GM13977 (cell line): ENCODE measurements around the gene MAN1C1.

Experiments
- DNase-seq: peaks from one replicate; pipeline ENCODE4 v3.0.0; 2012; ENCODE audit warnings: low spot score
- in situ Hi-C: fragments of 300-500 bp; cut with MboI; formaldehyde crosslinking; loops from one replicate; pipeline ENCODE4 v1.12.0; 2022; ENCODE audit warnings: low sequenced_read_pairs, low pct_unique_long_range_greater_than_20kb, mixed read lengths, inconsistent platforms; ENCODE audit not compliant: unreplicated experiment
- TF ChIP-seq, protein P1 (sequence below): IDR thresholded peaks from 2 replicates; pipeline ENCODE4 v1.5.1; 2012; ENCODE audit warnings: mild to moderate bottlenecking, control low read depth; ENCODE audit not compliant: insufficient read depth; ENCODE audit errors: extremely low read depth, missing control alignments

MAN1C1 gene

DNA sequence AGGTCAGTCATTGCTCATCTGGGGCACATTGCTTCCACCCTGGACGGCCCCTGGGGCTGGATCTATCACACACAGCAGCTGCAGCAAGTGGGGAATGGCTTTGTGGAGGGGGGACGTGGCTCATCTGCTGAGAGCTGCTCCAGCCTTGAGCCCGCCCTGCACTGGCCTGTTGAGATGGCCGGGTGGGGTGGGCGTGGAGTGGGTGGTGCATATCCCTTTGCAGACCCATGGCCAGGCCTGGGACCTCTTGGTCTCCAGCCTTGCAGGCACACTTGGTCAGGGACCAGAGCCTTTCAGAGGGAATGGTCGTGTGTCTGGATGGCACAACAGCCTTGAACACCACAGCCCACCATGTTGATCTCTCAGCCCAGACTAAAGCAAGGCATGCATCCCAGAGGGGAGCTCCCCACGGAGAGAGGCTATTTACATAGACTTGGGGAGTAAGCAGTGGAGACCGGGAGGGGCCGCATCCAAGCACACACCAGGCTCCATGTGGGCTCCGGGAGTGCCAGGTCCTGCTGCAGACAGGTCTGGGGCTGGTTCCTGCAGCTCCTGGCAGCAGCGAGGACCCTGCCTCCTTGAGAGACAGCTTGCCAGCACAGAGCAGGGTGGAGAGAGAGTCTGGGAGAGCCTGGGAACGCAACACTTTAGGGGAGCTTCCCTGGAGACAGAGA lies 130.6 kb downstream of the MAN1C1 start:
- in situ Hi-C loops = no loop called here
- no peak for DNase-seq
- TF ChIP-seq, protein P1, sequence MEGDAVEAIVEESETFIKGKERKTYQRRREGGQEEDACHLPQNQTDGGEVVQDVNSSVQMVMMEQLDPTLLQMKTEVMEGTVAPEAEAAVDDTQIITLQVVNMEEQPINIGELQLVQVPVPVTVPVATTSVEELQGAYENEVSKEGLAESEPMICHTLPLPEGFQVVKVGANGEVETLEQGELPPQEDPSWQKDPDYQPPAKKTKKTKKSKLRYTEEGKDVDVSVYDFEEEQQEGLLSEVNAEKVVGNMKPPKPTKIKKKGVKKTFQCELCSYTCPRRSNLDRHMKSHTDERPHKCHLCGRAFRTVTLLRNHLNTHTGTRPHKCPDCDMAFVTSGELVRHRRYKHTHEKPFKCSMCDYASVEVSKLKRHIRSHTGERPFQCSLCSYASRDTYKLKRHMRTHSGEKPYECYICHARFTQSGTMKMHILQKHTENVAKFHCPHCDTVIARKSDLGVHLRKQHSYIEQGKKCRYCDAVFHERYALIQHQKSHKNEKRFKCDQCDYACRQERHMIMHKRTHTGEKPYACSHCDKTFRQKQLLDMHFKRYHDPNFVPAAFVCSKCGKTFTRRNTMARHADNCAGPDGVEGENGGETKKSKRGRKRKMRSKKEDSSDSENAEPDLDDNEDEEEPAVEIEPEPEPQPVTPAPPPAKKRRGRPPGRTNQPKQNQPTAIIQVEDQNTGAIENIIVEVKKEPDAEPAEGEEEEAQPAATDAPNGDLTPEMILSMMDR = no peak

DNA sequence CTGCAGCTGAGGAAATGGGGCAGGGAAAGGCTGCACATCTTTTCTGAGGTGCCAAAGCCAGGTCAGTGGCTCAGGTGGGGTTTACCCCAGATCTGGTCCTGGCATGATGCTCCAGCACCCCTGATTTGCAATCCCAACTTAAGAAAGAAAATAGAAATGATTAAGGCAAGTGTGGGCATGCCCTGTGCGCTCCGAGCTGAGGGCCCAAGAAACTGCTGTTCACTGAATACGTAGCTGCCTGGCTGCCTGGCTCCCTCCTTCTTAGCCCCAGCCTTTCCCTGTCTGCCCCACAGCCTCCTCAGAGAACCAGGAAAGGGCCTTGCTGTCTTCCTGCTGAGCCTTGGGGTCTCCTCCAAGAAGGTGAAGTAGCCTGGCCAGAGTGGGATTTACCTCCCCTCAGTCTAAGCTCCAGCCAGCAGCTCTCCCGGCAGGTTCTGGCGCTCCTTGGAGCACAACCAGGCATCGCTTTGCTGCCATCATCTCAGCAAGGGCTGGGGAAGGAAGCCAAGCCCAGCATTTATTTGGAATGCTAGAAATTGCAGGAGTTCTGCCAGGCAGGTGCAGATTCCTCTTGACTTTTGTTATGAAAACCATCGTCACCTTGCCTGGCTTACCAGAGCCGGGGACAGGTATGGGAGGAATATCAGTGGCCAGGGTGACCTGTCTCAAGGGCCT lies 132.1 kb downstream of the MAN1C1 start:
- DNase-seq = no peak
- in situ Hi-C loops = no loop called here
- TF ChIP-seq, protein P1 = no peak

DNA sequence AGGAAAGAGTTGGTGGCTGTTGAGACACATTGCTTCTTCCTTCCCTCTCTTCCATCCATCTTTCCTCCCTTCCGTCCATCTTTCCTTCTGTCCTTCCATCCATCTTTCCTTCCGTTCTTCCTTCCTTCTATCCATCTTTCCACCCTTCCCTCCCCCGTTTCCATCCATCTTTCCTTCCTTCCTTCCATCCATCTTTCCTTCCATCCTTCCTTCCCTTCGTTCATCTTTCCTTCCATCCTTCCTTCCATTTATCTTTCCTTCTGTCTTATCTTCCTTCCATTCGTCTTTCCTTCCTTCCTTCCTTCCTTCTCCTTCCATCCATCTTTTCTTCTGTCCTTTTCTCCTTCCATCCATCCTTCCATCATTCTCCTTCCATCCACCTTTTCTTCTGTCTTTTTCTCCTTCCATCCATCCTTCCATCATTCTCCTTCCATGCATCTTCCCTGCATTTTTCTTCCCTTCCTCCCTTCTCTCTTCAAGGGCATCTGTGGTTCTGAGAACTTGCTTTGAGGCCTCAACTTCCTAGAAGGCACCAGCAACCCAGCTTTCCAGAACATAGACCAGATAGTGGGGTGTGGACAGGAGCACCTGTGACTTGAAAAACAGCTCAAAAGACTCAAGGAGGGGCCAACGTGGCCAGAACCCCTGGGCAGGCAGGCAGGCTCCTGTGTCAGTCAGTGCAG lies 134.5 kb downstream of the MAN1C1 start:
- in situ Hi-C loops = no loop called here
- TF ChIP-seq, protein P1 = no peak
- DNase-seq = no peak

DNA sequence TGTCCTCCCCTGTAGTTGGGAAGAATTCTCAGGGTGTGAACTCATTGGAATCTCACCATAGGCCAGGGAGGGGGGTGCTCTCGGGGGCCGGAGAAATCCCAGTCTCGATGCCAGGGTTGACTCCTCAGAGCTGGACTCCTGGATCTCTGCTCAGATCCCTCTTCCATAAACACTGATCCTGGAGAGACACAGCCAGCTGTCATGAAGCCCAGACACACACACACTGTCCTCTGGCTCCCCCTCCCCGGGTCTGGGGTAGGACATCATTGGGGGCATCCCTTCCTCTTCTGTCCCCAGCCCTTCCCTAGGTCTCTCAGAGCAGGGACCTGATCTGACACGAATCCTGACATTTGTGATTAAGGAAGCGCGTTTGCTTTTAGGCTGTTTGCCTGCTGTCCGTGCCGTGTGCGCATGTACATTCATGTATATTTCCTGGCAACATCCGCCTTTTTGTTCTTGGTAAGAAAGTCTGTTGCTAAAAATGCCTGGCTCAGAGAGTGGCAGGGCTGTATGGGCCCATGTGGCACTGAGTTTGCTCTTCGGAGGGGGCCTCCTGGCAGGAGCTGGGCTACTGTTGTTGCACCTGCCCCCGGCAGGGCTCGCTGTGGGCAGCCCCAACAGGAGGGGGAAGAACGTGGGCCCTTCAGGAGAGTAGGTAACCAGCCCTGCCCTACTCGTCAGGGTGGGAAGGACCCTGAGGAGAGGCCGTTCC lies 138.0 kb downstream of the MAN1C1 start:
- TF ChIP-seq, protein P1 = peak; percentile 34
- DNase-seq = no peak
- in situ Hi-C loops = no loop called here

DNA sequence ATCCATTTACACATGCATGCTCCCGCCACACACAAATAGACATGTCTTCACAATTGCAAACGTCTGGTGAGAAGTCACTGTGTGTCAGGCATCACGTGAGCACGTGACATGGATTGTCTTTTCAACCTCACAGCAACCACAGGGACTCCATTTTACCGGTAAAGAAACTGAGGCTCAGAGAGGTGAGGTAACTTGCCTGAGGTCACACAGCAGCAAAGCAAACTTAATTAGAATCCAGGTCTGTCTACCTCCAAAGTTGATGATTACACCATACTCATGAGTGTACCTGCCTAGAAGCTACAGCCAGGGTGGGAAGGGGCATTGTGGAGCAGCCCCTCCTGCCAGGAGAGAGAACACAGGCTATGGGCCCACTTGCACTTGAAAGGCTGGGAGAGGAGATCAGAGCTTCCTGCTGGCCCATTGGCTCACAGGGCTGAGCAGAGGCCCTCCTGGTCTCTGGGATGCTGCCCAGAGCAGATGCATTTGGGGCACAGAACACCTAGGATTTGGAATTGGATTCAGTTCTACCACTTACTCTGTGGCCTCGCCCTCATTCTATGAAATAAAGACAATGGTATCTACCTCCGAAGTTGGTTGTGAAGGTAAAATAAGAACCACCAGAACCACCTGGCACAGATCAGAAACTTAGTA lies 139.0 kb downstream of the MAN1C1 start:
- no peak for DNase-seq
- in situ Hi-C loops = no loop called here
- TF ChIP-seq, protein P1 = no peak

DNA sequence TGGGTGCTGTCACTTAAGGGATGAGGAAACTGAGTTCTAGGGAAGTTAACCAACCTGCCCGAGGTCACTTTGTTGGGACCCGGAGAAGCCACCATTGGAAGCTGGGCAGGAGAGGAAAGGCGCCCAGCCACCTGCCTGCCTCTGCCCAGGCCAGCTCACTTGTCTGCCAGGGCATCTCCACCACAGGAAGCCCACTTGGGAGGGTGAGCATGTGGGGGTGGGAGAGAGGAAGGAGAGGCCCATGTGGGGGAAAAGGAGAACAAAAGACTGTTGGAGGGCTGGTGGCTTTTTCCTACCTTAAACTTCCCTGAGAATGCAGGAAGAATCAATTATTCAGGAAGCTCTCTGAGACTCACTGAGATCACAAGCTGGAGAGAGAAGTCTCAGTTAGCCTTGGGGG lies 139.6 kb downstream of the MAN1C1 start:
- TF ChIP-seq, protein P1 = no peak
- no peak for DNase-seq
- in situ Hi-C loops = no loop called here
